ENCODE results near the gene SLC35G6.
A peak's percentile ranks its signal among the peaks of the same experiment; 100 is the strongest.

Gene SLC35G6

DNA sequence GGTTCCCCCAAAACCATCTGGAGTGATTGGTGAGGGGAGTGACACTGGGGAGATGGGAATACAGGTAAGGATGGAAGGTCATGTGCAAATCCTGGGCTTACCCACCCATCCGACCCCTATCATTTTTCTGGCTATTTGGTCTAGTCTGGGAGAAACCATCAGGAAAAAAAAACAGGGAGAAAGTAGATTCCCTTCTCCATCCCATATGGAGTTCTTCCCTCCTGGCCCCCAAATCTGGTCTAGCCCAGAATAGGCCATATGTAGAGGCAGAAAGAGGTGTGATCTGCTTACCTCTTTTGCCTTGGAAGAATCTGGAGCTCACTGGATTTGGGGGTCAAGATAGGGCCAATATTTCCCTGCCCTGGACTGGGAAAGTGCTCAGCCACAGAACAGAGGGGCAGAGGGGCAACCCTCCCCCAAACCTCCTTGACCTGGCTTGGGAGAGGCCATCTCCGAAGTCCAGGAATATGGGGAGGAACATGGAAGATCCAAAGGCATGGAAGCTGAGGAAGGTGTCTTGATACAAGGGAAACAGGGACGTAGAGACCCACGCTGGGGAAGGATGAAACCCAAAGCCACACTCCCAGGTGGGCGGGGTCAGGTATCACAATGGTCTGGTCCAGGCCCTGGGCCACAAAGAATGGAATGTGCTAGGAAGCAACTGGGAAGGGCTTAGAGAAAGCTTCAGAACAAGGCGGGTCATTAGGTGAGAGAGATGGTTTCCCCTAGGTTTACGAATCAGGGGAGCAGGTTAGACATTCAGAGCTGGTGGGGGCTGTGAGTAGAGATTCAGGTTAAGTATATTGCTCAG is 20.2 kb upstream of the SLC35G6 start:
- no peak for TF ChIP-seq SIN3A (IDR thresholded peaks at IDR 0.05; ENCODE audit: borderline replicate concordance, insufficient read depth, low read length)
- TF ChIP-seq TAF1 (IDR thresholded peaks at IDR 0.05; ENCODE audit: borderline replicate concordance, insufficient read depth, low read length), result no peak
- no peak for TF ChIP-seq POLR2AphosphoS5 (IDR thresholded peaks at IDR 0.05; ENCODE audit: low read depth, low read length)
- no peak for TF ChIP-seq FOXP2 (optimal IDR thresholded peaks at IDR 0.05; ENCODE audit: borderline replicate concordance, extremely low read depth, extremely low read length, insufficient read depth)
- TF ChIP-seq, protein P1, sequence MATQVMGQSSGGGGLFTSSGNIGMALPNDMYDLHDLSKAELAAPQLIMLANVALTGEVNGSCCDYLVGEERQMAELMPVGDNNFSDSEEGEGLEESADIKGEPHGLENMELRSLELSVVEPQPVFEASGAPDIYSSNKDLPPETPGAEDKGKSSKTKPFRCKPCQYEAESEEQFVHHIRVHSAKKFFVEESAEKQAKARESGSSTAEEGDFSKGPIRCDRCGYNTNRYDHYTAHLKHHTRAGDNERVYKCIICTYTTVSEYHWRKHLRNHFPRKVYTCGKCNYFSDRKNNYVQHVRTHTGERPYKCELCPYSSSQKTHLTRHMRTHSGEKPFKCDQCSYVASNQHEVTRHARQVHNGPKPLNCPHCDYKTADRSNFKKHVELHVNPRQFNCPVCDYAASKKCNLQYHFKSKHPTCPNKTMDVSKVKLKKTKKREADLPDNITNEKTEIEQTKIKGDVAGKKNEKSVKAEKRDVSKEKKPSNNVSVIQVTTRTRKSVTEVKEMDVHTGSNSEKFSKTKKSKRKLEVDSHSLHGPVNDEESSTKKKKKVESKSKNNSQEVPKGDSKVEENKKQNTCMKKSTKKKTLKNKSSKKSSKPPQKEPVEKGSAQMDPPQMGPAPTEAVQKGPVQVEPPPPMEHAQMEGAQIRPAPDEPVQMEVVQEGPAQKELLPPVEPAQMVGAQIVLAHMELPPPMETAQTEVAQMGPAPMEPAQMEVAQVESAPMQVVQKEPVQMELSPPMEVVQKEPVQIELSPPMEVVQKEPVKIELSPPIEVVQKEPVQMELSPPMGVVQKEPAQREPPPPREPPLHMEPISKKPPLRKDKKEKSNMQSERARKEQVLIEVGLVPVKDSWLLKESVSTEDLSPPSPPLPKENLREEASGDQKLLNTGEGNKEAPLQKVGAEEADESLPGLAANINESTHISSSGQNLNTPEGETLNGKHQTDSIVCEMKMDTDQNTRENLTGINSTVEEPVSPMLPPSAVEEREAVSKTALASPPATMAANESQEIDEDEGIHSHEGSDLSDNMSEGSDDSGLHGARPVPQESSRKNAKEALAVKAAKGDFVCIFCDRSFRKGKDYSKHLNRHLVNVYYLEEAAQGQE (IDR thresholded peaks at IDR 0.05; ENCODE audit: insufficient read depth in 1 of 2, low read depth in 2 of 2, low read length in 2 of 2), result no peak

DNA sequence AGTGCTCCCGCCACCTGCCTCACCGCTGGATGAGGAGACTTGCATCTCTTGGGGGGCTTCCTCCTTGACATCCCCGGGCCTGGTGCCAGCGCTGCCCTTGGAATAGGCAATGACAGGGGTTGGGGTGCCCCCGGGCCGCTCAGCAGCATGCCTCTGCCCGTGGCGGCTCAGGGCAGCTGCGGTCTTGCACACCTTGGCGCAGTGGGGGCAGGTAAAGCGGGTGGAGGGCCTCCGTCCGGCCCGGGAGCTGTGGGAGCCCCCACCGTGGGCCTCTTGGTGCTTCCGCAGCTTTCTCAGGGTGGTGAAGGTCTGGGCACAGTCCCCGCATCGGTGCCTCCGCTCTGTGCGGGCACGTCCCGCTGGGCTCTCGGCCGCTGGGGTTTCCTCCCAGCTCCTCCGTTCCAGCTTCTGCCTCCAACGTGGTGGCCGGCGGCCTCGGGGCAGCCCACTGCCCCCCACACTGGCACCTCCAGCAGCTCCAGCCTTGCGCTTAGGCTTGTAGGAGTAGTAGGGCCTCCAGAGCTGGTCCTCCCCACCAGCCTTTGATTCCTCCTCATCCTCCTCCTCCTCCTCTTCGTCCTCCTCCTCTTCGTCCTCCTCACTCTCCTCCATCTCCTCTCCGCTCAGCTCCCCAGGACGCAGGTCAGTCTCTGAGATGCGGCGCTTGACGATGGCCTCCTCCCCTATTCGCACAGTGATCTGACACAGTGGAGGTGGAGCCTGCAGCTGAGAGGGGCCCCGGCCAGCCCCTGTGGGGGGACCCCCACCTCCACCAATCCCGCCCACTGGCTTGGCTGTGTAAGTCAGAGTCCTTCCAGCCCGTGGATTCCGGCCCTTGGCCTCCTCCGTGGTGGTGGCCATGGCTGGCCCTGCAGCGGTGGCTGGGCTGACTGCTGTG is 18.5 kb upstream of the SLC35G6 start:
- 0 out of 2 replicates have a peak, but pooled peaks have one; percentile 5 for TF ChIP-seq POLR2AphosphoS5 (IDR thresholded peaks at IDR 0.05; ENCODE audit: low read depth, low read length)
- TF ChIP-seq TAF1 (IDR thresholded peaks at IDR 0.05; ENCODE audit: borderline replicate concordance, insufficient read depth, low read length), result no peak

DNA sequence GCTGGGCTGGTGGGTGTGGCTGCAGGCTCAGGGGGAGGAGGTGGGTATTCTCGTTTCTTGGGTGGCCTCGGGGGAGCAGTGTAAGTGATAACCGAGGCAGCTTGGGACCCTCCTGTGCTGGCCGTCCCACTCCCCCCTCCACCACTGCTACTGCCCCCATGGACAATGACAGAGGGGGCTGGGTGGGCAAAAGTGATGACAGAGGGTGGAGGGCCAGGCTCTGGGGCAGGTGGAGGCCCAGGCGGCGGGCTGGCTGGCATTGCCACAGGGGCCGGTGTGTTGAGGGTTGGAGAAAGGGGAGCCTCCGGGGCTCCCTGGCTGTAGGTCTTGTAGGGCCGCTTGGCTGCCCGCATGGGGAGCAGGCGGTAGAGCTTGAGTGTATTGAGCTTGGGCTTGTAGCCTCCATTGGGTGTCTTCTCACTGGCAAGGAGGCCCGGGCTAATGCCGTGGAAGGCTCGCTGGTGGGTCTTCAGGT is 17.8 kb upstream of the SLC35G6 start:
- TF ChIP-seq SIN3A (IDR thresholded peaks at IDR 0.05; ENCODE audit: borderline replicate concordance, insufficient read depth, low read length) (no peak), POLR2AphosphoS5 (IDR thresholded peaks at IDR 0.05; ENCODE audit: low read depth, low read length) (no peak), FOXP2 (optimal IDR thresholded peaks at IDR 0.05; ENCODE audit: borderline replicate concordance, extremely low read depth, extremely low read length, insufficient read depth) (no peak), TAF1 (IDR thresholded peaks at IDR 0.05; ENCODE audit: borderline replicate concordance, insufficient read depth, low read length) (no peak)
- TF ChIP-seq, protein P1 (IDR thresholded peaks at IDR 0.05; ENCODE audit: insufficient read depth in 1 of 2, low read depth in 2 of 2, low read length in 2 of 2), result no peak

DNA sequence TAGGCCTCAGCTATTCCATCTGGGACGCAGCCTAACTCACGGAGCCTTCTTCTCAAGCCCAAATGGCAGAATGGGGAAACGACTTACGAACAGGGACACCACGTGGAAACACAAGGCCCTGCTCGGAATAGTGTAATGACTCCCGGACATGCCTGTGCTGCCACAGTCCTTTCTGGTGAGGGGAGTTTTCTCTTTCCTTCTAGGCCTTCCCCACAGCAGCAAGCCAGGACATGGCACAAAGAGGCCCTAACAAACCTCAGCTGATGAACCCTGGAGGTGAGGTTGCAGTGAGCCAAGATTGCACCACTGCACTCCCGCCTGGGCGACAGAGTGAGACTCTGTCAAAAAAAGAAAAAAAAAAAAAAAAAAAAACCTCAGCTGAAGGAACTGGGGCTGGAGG is 17.2 kb upstream of the SLC35G6 start:
- TF ChIP-seq, protein P1 (IDR thresholded peaks at IDR 0.05; ENCODE audit: insufficient read depth in 1 of 2, low read depth in 2 of 2, low read length in 2 of 2), result no peak
- no peak for TF ChIP-seq SIN3A (IDR thresholded peaks at IDR 0.05; ENCODE audit: borderline replicate concordance, insufficient read depth, low read length)
- no peak for TF ChIP-seq POLR2AphosphoS5 (IDR thresholded peaks at IDR 0.05; ENCODE audit: low read depth, low read length)
- no peak for TF ChIP-seq TAF1 (IDR thresholded peaks at IDR 0.05; ENCODE audit: borderline replicate concordance, insufficient read depth, low read length)
- TF ChIP-seq FOXP2 (optimal IDR thresholded peaks at IDR 0.05; ENCODE audit: borderline replicate concordance, extremely low read depth, extremely low read length, insufficient read depth), result no peak

DNA sequence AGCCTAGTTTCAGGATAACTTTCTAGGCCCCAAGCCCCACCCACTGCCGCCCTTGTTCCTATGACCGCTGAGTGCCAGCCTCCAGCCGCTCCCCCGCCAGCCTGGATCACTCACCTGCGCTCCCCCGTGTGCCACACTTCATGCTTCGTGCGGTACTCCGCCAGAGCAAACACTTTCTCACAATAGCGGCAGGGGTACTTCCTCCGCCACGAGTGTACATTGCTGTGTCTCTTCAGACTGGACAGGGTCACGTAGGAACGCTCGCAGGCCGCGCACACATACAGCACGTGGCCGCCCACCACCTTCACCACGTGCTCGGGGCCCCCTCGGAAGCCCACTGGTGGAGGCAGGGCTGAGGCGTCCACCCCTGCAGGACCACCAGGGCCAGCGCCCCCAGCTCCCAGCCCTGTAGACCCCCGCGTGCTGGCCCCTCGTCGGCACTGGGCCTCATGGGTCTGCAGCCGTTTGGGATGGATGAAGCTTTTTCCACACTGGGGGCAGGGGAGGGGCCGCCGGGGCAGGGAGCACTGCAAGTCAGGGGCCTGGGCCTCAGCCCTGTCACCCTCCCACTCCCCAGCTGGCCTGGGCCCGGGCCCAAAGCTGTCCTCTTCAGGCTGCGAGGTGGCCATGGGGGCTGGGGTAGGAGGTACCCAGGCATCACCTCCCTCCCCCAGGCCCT is 15.5 kb upstream of the SLC35G6 start:
- TF ChIP-seq SIN3A (IDR thresholded peaks at IDR 0.05; ENCODE audit: borderline replicate concordance, insufficient read depth, low read length) (no peak), FOXP2 (optimal IDR thresholded peaks at IDR 0.05; ENCODE audit: borderline replicate concordance, extremely low read depth, extremely low read length, insufficient read depth) (no peak), POLR2AphosphoS5 (IDR thresholded peaks at IDR 0.05; ENCODE audit: low read depth, low read length) (no peak), TAF1 (IDR thresholded peaks at IDR 0.05; ENCODE audit: borderline replicate concordance, insufficient read depth, low read length) (no peak)
- TF ChIP-seq, protein P1 (IDR thresholded peaks at IDR 0.05; ENCODE audit: insufficient read depth in 1 of 2, low read depth in 2 of 2, low read length in 2 of 2), result no peak

All from PFSK-1 (cell line).